ENCODE measurements around the gene BCL7C. TPM values are rescaled to one million over a fixed set of nuclear protein-coding genes. Genes with fewer than 3 reads are reported as not detected.

Gene BCL7C
- total and polyA plus RNA-seq, 5 donors from 2014 or later = 22.9 to 43.7 (median 39.0) TPM

GRCh38 chr16:30839523-30840227 is 54.2 kb downstream of the BCL7C start:
- H3K9me3 ChIP-seq (ENCODE audit: control insufficient read depth in 2 of 2, low read length in 2 of 2) = no peaks in the 10 kb centered on the region
- ATAC-seq (ENCODE audit: low read depth in 2 of 2) = no peak
- H3K27me3 ChIP-seq (ENCODE audit: control insufficient read depth, insufficient read depth, low read length) = no peaks in the 10 kb centered on the region
- peaks cover 3% of the 10 kb centered on the region for H3K36me3 Mint-ChIP-seq
- H3K4me3 Mint-ChIP-seq = no peak overlapping the region
- H3K27ac Mint-ChIP-seq = no peak overlapping the region
- peaks cover 0 to 2% (median 2%) of the 10 kb centered on the region in 4 donors for H3K4me1 Mint-ChIP-seq
- H3K36me3 ChIP-seq (ENCODE audit: control insufficient read depth, insufficient read depth, low read length) = no peaks in the 10 kb centered on the region
- no peaks in the 10 kb centered on the region for H3K9me3 Mint-ChIP-seq
- peaks cover 6% of the 10 kb centered on the region for H3K27me3 Mint-ChIP-seq
- DNase-seq = no peak
- H3K4me3 ChIP-seq (ENCODE audit: low read depth, low read length) = no peak overlapping the region
- peaks cover 2% of the 10 kb centered on the region for H3K4me1 ChIP-seq (ENCODE audit: control insufficient read depth, insufficient read depth, low read length, poor library complexity, severe bottlenecking)
- H3K27ac ChIP-seq (ENCODE audit: insufficient read depth, low read length, poor library complexity, severe bottlenecking) = no peak overlapping the region

- no peaks in the 10 kb centered on the region for H3K9me3 Mint-ChIP-seq
- H3K36me3 Mint-ChIP-seq = peaks cover 3% of the 10 kb centered on the region
- H3K4me1 Mint-ChIP-seq = no peaks in the 10 kb centered on the region
- Histone ChIP-seq H3K4me1 (ENCODE audit: control insufficient read depth, insufficient read depth, low read length, poor library complexity, severe bottlenecking) (no peaks in the 10 kb centered on the region), H3K27ac (ENCODE audit: insufficient read depth, low read length, poor library complexity, severe bottlenecking) (no peak overlapping the region), H3K27me3 (ENCODE audit: control insufficient read depth, insufficient read depth, low read length) (no peaks in the 10 kb centered on the region), H3K36me3 (ENCODE audit: control insufficient read depth, insufficient read depth, low read length) (no peaks in the 10 kb centered on the region), H3K4me3 (ENCODE audit: low read depth, low read length) (no peak overlapping the region), H3K9me3 (ENCODE audit: control insufficient read depth in 2 of 2, low read length in 2 of 2) (no peaks in the 10 kb centered on the region)
- H3K27ac Mint-ChIP-seq = no peak overlapping the region
- DNase-seq (no peak), ATAC-seq (ENCODE audit: low read depth in 2 of 2) (no peak)
- no peak overlapping the region for H3K4me3 Mint-ChIP-seq
- H3K27me3 Mint-ChIP-seq = peaks cover 6% of the 10 kb centered on the region
Measured at GRCh38 chr16:30838876-30839471, 54.9 kb downstream of the BCL7C start.

GRCh38 chr16:30837904-30838303 is 56.0 kb downstream of the BCL7C start:
- peaks cover 3% of the 10 kb centered on the region for H3K36me3 Mint-ChIP-seq
- Histone ChIP-seq H3K9me3 (ENCODE audit: control insufficient read depth in 2 of 2, low read length in 2 of 2) (no peaks in the 10 kb centered on the region), H3K27me3 (ENCODE audit: control insufficient read depth, insufficient read depth, low read length) (no peaks in the 10 kb centered on the region), H3K4me3 (ENCODE audit: low read depth, low read length) (no peak overlapping the region), H3K4me1 (ENCODE audit: control insufficient read depth, insufficient read depth, low read length, poor library complexity, severe bottlenecking) (no peaks in the 10 kb centered on the region), H3K36me3 (ENCODE audit: control insufficient read depth, insufficient read depth, low read length) (no peaks in the 10 kb centered on the region), H3K27ac (ENCODE audit: insufficient read depth, low read length, poor library complexity, severe bottlenecking) (no peak overlapping the region)
- no peaks in the 10 kb centered on the region for H3K4me1 Mint-ChIP-seq
- H3K27me3 Mint-ChIP-seq = peaks cover 6% of the 10 kb centered on the region
- H3K4me3 Mint-ChIP-seq = no peak overlapping the region
- ATAC-seq (ENCODE audit: low read depth in 2 of 2) (no peak), DNase-seq (no peak)
- H3K9me3 Mint-ChIP-seq = no peaks in the 10 kb centered on the region
- peak overlapping the region in 1 of 3 donors; percentile 66 for H3K27ac Mint-ChIP-seq

Other genes starting within 250 kb of the BCL7C start
- 104 TPM for gene PRR14, start 243.1 kb downstream of the BCL7C start, total RNA-seq
- gene PRR14, start 243.1 kb downstream of the BCL7C start, polyA plus RNA-seq = 10 to 100 TPM; 12.7 to 15.5 (median 13.8) TPM
- gene FBRS, start 235.6 kb downstream of the BCL7C start, total RNA-seq = 179 TPM
- gene FBRS, start 235.6 kb downstream of the BCL7C start, polyA plus RNA-seq = 1 to 10 TPM; 2.3 to 4.2 (median 3.3) TPM
- 83.0 TPM for gene SRCAP, start 194.9 kb downstream of the BCL7C start, total RNA-seq
- 10 to 100 TPM in 1 of 4 donors, 1 to 10 TPM in 3; 4.9 to 12.4 (median 7.5) TPM for gene SRCAP, start 194.9 kb downstream of the BCL7C start, polyA plus RNA-seq
- 43.9 TPM for gene PHKG2, start 145.7 kb downstream of the BCL7C start, total RNA-seq
- gene PHKG2, start 145.7 kb downstream of the BCL7C start, polyA plus RNA-seq = 10 to 100 TPM; 39.5 to 48.5 (median 44.7) TPM
- gene CFAP119, start 132.0 kb downstream of the BCL7C start, total RNA-seq = 1.8 TPM
- gene CFAP119, start 132.0 kb downstream of the BCL7C start, polyA plus RNA-seq = 1 to 10 TPM in 1 of 4 donors, under 1 TPM in 2, not detected in 1; 0.23 to 1.5 (median 0.59) TPM
- gene RNF40, start 131.8 kb downstream of the BCL7C start, total RNA-seq = 66.2 TPM
- 10 to 100 TPM; 19.0 to 26.9 (median 22.9) TPM for gene RNF40, start 131.8 kb downstream of the BCL7C start, polyA plus RNA-seq
- gene ZNF629, start 106.9 kb downstream of the BCL7C start, total RNA-seq = 0.49 TPM
- gene ZNF629, start 106.9 kb downstream of the BCL7C start, polyA plus RNA-seq = under 1 TPM; 0.23 to 0.79 (median 0.39) TPM
- 0.30 TPM for gene CTF1, start 2.5 kb upstream of the BCL7C start, total RNA-seq
- gene CTF1, start 2.5 kb upstream of the BCL7C start, polyA plus RNA-seq = not detected
- gene FBXL19, start 29.5 kb upstream of the BCL7C start, total RNA-seq = 13.0 TPM
- under 1 TPM in 3 of 4 donors, not detected in 1; 0.14 to 0.21 (median 0.17) TPM for gene FBXL19, start 29.5 kb upstream of the BCL7C start, polyA plus RNA-seq
- gene ORAI3, start 55.0 kb upstream of the BCL7C start, total RNA-seq = 7.7 TPM
- 10 to 100 TPM; 30.7 to 34.7 (median 31.7) TPM for gene ORAI3, start 55.0 kb upstream of the BCL7C start, polyA plus RNA-seq
- 35.2 TPM for gene SETD1A, start 63.7 kb upstream of the BCL7C start, total RNA-seq
- 1 to 10 TPM in 1 of 4 donors, under 1 TPM in 3; 0.33 to 1.4 (median 0.63) TPM for gene SETD1A, start 63.7 kb upstream of the BCL7C start, polyA plus RNA-seq
- gene HSD3B7, start 91.1 kb upstream of the BCL7C start, total RNA-seq = not detected
- under 1 TPM in 2 of 4 donors, not detected in 2; 0.07 to 0.31 TPM for gene HSD3B7, start 91.1 kb upstream of the BCL7C start, polyA plus RNA-seq
- 0.74 TPM for gene STX1B, start 116.6 kb upstream of the BCL7C start, total RNA-seq
- gene STX1B, start 116.6 kb upstream of the BCL7C start, polyA plus RNA-seq = not detected
- gene STX4, start 139.5 kb upstream of the BCL7C start, total RNA-seq = 80.7 TPM
- 10 to 100 TPM; 19.1 to 28.0 (median 25.0) TPM for gene STX4, start 139.5 kb upstream of the BCL7C start, polyA plus RNA-seq
- 16.8 TPM for gene ZNF668, start 180.2 kb upstream of the BCL7C start, total RNA-seq
- 10 to 100 TPM in 1 of 4 donors, 1 to 10 TPM in 3; 6.4 to 15.8 (median 7.6) TPM for gene ZNF668, start 180.2 kb upstream of the BCL7C start, polyA plus RNA-seq
- 23.4 TPM for gene ZNF646, start 180.3 kb upstream of the BCL7C start, total RNA-seq
- gene ZNF646, start 180.3 kb upstream of the BCL7C start, polyA plus RNA-seq = 1 to 10 TPM; 2.2 to 5.5 (median 3.4) TPM
- gene PRSS53, start 194.9 kb upstream of the BCL7C start, total RNA-seq = 8.2 TPM
- 1 to 10 TPM in 1 of 4 donors, under 1 TPM in 3; 0.41 to 1.7 (median 0.59) TPM for gene PRSS53, start 194.9 kb upstream of the BCL7C start, polyA plus RNA-seq
- gene VKORC1, start 200.7 kb upstream of the BCL7C start, total RNA-seq = 38.1 TPM
- gene VKORC1, start 200.7 kb upstream of the BCL7C start, polyA plus RNA-seq = 100 to 1,000 TPM in 3 of 4 donors, 10 to 100 TPM in 1; 97.8 to 113 (median 105) TPM
- gene BCKDK, start 214.3 kb upstream of the BCL7C start, total RNA-seq = 8.2 TPM
- 10 to 100 TPM; 19.5 to 24.7 (median 23.5) TPM for gene BCKDK, start 214.3 kb upstream of the BCL7C start, polyA plus RNA-seq
- 103 TPM for gene KAT8, start 223.6 kb upstream of the BCL7C start, total RNA-seq
- gene KAT8, start 223.6 kb upstream of the BCL7C start, polyA plus RNA-seq = 10 to 100 TPM; 31.8 to 49.2 (median 44.4) TPM
- gene PRSS8, start 241.7 kb upstream of the BCL7C start, total RNA-seq = not detected
- gene PRSS8, start 241.7 kb upstream of the BCL7C start, polyA plus RNA-seq = not detected